Epithelial cell of proximal tubule (primary cell): ENCODE data around the gene AGBL3. TPM values are rescaled to one million over a fixed set of nuclear protein-coding genes. Genes with fewer than 3 reads are reported as not detected.
A peak's percentile ranks its signal among the peaks of the same experiment; 100 is the strongest.

Experiments
- DNase-seq: peaks from one replicate; pipeline ENCODE4 v3.0.0-alpha.2; 2011; ENCODE audit warnings: low read depth
- H3K4me3 ChIP-seq: 2 replicates; pipeline ENCODE4 v1.5.1; 2011; ENCODE audit warnings: low read depth, mild to moderate bottlenecking, low read length
- total RNA-seq: library from RNA; depleted of rRNA; stranded (reverse); fragments of >200 nt; gene quantifications from 2 replicates; pipeline ENCODE4 v1.2.3, GENCODE V29; 2015
- TF ChIP-seq, protein P1 (sequence below): conservative IDR thresholded peaks from 2 replicates; pipeline ENCODE4 v1.5.1; 2012; ENCODE audit warnings: low read depth, mild to moderate bottlenecking, low read length

AGBL3 gene
- total RNA-seq, 1 donor from 2014 or later = 4.0 TPM

DNA sequence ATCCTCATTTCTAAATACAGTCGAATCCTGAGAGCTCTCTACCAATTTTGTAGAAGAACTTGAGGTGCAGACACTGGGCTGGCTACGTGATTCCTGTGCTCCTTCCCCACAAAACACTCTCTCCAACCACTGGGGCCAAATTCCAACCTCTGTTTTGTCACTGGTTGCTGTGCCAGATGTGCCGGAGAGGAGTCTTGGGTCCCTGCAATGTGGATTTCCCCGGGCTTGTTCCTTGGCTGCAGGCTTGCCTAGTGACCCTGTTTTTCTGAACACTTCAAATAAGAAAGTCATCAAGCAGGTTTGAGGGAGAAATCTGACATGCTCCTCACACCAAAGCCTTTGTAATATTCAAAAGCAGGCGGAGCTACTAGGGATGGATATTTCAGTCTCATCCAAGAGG lies 44.4 kb upstream of the AGBL3 start:
- no peak for DNase-seq
- no peak overlapping the region for H3K4me3 ChIP-seq
- TF ChIP-seq, protein P1, sequence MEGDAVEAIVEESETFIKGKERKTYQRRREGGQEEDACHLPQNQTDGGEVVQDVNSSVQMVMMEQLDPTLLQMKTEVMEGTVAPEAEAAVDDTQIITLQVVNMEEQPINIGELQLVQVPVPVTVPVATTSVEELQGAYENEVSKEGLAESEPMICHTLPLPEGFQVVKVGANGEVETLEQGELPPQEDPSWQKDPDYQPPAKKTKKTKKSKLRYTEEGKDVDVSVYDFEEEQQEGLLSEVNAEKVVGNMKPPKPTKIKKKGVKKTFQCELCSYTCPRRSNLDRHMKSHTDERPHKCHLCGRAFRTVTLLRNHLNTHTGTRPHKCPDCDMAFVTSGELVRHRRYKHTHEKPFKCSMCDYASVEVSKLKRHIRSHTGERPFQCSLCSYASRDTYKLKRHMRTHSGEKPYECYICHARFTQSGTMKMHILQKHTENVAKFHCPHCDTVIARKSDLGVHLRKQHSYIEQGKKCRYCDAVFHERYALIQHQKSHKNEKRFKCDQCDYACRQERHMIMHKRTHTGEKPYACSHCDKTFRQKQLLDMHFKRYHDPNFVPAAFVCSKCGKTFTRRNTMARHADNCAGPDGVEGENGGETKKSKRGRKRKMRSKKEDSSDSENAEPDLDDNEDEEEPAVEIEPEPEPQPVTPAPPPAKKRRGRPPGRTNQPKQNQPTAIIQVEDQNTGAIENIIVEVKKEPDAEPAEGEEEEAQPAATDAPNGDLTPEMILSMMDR = no peak

DNA sequence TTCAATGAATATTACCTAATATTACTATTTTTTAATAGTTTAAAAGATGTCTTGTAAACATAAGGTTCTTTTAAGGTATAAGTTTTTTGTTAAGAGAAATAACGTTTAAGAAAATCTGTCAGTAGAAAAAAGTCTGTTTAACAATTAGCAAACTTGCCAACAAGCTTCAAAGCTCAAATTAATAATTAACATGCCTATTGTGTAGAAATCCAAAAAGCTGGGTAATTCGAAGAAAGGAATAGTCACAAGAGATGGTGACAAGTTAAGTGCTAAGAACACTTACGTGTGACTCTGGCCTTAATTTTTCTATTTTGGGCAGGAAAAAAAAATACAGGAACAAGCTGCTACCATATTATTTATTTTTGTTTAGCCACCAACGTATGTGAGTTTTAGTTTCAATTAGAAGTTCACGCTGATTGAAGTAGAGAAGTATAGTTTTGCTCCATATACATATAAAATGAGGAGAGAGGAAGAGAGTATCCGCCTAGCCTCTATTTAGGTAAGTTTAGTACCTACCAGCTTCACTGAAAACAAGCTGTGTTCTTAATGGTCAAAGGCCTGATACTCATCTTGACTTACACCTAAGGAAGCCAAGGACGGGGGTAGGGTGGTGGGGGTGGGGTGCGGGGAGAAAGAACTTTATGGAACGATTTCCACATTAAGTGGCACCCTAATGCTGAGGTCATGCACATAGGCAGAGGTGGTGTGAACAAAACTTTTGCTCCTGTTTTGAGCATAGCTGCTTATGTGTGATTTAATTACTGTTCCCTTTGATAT lies 43.4 kb upstream of the AGBL3 start:
- TF ChIP-seq, protein P1 = no peak
- peak; percentile 47 for DNase-seq

DNA sequence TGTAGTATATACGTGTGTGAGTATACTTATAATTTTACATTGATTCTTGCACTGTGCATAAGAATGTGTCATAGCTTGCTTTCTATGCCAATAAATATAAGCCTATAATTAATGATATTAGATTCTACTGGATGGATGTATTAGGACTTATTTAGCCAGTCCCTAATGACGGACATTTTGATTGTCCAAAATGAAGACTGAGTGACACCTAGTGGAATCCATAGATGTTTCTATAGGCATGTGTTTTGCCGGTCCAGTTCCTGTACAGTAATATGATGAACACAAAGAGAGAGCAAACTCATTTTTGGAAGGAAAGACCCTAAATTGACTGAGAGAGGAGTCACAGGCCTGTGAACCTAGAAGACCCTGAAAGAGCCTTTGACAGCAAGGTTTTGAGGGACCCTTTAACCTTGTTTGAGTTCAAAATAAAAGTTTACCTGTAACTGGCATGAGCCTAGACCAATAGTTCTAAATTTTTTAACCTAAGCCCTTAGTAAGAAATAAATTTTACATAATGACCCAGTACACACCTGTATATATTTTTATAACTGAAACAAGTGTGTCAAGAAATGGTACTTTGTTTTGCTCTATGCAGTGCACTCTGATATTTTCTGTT lies 42.4 kb upstream of the AGBL3 start:
- H3K4me3 ChIP-seq = no peak overlapping the region
- TF ChIP-seq, protein P1 = peak; percentile 56
- no peak for DNase-seq

More for the DNA sequence above, 43.4 kb upstream of the AGBL3 start:
- peak overlapping the region; percentile 4 for H3K4me3 ChIP-seq

DNA sequence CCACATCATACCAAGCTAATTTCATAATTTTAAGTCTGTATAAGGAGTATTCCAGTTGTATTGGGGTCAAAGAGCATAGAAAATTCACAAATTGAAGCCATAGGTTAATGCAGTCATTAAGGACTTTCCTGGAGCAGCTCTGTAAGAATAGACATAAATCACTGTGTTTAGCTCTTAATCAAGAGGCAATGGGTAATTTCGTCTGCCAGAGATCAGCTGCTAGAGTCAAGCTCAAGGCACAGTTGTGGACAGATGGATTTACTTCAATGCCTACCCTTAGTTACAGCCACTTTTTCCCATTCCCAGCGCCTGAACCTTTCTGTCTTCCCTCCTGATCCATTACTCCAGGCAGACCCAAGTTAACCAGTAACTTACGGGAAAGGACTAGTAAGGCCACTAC lies 40.6 kb upstream of the AGBL3 start:
- TF ChIP-seq, protein P1 = no peak
- no peak for DNase-seq
- no peak overlapping the region for H3K4me3 ChIP-seq

DNA sequence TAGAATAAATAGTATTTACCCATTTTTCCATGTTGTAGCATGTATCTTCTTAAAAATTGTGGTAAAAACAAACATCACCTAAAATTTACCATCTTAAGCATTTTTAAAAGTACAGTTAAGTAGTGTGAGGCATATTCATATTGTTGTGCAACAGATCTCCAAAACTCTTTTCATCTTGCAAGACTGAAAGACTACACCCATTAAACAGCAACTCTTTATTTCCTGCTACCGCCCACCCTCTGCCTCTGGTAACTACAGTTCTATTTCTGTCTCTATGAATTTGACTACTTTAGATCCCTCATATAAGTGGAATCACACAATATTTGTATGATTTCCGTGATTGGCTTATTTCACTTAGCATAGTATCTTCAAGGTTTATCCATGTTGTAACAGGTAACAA lies 40.0 kb upstream of the AGBL3 start:
- no peak overlapping the region for H3K4me3 ChIP-seq
- TF ChIP-seq, protein P1 = no peak
- no peak for DNase-seq

DNA sequence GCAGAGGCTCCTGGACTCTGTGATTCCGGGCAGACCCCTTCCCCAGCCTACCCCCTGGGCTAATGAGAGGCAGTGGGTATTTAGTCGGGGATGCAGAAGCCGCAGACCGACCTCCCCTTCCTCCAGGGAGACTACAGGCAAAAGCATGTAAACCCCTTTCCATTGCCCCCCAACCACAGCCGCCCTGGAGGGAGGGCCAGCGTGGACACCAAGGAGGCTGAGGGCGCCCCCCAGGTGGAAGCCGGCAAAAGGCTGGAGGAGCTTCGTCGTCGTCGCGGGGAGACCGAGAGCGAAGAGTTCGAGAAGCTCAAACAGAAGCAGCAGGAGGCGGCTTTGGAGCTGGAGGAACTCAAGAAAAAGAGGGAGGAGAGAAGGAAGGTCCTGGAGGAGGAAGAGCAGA lies 39.0 kb upstream of the AGBL3 start:
- H3K4me3 ChIP-seq = no peak overlapping the region
- DNase-seq = no peak
- TF ChIP-seq, protein P1 = no peak
